Fibroblast of the conjunctiva (primary cell): Measurements from ENCODE around the gene TBC1D2B.

Experiments
- DNase-seq: peaks from one replicate; pipeline ENCODE4 v3.0.0-alpha.2; 2010; ENCODE audit warnings: low read depth

TBC1D2B gene

GRCh38 chr15:78054518-78054917 is 23.0 kb downstream of the TBC1D2B start:
- DNase-seq: no peak

DNA sequence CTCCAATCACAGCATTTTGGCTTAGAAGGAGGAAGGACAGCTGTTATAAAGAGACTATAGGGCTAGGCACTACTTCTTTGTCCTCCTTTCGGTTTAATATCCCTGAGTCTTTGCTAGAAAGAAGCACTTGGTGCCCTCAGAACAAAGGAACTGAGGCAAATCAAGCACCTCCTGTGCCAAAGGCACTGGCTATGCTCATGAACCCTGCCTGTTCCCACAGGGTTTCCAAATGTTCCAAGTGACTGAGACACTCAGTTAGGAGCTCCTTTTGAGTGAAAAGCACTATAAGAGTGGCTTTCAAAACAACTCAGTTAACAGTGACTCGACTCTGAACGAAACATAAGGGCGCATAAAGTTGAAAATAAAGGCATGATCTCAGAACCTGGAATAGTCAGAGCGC is 25.0 kb downstream of the TBC1D2B start:
- DNase-seq: no peak

DNA sequence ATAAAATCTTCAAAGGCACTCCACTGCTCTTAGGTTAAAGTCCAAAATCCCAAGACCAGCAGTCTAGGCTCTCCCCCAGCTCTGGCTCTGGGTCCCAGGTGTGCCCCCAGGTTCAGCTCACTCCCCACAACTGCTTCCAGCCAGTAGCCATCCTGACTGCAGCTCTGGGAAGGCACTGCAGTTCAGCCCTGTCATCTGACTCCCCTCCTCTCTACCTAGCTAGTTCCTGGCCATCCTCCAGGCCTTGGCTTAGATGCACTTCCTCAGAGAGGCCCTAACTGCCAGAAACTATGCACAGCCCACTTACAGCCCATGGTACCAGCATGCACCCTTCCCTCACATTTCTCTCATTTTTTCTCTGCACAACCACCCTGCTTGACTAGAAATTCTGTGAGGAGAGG is 25.5 kb downstream of the TBC1D2B start:
- no peak for DNase-seq

GRCh38 chr15:78051596-78051995 is 25.9 kb downstream of the TBC1D2B start:
- no peak for DNase-seq

DNA sequence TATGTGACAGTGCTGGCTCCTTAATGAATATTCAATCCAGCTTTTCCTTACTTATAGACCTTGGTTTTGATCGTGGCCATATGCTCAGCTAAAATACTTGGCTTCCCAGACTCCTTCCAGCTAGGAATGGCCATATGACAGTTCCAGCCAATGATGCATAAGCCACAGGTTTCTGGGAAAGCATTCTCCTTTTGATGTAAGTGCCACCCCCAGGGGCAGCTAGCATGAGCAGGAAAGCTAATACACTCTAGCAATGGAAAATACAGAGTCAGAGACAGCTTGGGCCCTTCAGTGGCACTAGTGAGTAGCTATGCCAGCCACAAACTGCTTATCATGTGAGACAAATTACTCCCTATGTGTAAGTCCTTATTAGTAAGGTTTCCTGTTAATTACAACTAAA is 26.7 kb downstream of the TBC1D2B start:
- DNase-seq: no peak

DNA sequence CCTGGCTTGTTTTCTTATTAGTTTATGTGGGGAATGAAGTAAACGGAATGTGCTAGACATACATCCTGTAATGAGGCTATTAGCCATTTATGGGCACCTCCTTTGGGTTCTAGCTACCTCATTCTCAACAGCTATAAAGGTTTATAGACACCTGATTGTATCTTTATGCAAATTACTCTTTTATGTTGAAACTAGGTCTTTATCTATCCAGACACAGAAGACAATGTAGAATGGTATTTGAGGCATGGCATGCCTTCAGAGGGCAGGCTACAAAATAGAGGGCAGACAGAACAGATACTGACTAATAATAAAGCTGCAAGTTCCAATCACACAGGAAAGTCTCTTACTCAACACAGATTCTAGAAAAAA is 27.1 kb downstream of the TBC1D2B start:
- no peak for DNase-seq

GRCh38 chr15:78049691-78050440 is 27.6 kb downstream of the TBC1D2B start:
- DNase-seq: no peak

- no peak for DNase-seq
Measured at GRCh38 chr15:78048628-78048920, 28.9 kb downstream of the TBC1D2B start.

DNA sequence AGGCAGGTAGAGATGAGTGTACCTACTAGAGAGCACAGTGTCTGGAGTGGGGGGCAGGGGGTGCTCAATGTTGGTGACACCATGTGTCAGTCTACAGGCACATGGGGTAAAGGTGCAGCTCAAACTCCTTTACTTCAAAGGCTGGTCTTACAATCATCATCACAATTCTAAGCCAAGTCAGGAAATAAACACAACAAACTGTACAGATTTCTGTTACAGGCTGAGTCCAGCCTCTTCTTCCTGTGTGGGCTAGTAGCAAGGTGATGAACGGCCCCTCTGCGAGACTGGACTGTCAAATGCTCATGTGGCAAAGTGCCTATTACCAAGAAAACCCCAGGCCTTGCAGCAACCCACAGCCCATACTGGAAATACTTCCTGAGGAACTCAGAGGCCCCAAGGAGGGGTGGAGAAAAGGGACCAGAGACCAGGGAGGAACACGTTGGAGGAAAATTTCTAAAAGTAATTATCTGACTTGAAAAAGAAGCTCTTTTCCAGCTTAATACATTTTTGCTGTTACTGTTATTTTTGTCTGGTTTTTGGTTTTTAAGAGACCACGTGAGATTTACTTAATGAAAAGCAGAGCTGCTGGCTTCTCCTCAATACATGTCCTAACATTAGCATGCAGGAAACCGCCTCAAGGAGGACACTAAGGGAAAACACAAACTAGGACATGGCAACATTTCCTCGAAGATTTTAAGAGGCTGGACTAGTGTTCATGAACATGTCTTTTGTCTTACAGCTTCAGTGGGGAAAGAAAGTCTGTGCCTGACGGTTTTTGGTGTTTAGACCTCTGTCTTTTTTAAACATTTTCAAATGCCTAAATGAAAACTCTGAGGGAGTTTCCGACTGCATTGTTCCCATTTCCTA is 29.5 kb downstream of the TBC1D2B start:
- peak; percentile 64 for DNase-seq

GRCh38 chr15:78046796-78047341 is 30.6 kb downstream of the TBC1D2B start:
- DNase-seq: no peak

DNA sequence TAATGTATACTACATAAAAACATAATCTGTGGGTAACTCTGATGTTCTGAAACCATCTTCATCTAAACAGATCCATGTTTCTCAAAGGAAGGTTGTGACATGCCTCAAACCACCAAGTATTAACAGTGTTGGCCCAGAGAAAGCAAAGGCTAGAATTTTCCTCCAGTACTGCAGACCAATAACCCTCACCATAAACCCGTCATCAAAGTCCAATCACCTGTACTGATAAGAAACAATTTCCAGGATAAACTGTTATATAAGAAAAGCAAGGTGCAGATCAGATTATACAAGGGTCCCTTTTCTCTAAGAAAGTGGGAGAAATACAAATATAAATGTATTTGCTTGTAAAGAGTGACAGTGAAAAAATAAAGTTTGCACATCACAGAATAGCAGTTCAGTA is 32.3 kb downstream of the TBC1D2B start:
- DNase-seq: no peak

GRCh38 chr15:78044407-78045155 is 32.9 kb downstream of the TBC1D2B start:
- DNase-seq: no peak

GRCh38 chr15:78041946-78042345 is 35.6 kb downstream of the TBC1D2B start:
- no peak for DNase-seq

DNA sequence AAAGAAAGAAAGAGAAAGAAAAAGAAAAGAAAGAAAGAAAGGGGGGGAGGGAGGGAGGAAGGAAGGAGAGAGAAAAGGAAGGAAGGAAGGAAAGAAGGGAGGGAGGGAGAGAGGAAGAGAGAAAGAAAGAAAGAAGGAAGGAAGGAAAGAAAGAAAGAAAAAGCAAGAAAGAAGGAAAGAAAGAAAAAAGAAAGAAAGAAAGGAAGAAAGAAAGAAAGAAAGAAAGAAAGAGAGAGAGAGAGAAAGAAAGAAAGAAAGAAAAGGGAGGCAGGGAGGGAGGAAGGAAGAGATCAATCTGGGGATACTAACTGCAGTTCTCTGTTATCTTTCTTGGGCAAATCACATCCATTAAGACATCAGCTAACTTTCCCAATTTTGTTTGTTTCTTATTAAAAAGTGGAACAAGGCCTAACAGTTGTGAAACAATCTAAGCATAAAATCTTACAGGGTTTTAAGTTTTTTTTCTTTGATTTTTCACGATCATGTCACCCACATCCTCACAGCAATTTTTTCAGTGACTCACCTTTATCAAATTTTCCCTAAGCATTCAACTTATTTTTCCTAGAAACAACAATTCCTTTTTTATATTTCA is 36.8 kb downstream of the TBC1D2B start:
- DNase-seq: no peak

DNA sequence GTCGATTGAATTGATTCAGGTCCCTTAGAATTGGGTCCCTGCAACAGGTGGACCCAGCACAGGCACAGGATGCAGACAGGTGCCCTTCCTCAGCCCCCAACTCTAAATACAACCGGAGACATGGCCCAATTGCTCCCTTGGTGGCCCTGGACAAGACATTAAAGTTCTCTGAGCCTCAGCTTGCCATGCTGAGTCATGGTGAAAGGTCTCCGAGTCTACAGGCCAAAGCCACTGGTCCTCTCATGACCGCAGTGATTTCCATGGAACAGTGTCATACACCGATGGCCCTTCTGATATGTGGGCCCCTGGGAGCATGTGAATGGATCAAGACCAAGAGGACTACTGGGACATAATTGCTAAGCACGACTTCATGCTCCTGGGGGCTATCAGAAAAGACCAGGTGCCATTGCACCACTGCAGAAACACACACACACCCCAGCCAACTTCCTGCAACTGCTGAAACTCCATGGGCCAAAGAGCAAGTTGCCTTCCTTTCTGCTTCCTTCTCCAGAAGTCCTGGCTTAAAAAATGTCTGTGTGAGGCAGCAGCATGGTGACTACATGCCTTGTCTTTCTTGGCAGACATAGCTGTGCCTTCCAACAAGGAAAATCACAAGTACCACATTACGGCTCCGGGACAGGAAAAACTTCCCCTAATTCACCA is 38.8 kb downstream of the TBC1D2B start:
- DNase-seq: no peak

- no peak for DNase-seq
Measured at GRCh38 chr15:78037779-78038305, 39.7 kb downstream of the TBC1D2B start.

DNA sequence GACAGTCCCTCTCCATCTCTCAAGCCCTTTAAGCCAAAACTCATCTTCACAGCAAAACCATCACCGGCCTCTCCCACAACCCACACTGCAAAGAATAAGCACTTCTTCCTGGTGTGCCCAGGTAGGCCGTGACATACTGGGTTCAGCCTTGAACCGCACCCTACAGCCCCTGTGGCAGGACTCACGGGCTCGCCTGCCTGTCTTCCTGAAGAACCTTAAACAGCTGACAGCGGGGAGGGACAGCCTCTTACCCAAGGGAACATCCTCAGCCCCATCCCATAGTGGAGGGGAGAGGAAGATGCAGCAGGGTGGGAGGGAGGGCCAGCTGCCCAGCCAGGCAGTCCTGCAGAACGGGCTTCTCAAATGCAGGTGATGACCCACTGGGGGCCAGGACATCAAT is 40.2 kb downstream of the TBC1D2B start:
- no peak for DNase-seq

GRCh38 chr15:78035861-78036476 is 41.5 kb downstream of the TBC1D2B start:
- DNase-seq: no peak

DNA sequence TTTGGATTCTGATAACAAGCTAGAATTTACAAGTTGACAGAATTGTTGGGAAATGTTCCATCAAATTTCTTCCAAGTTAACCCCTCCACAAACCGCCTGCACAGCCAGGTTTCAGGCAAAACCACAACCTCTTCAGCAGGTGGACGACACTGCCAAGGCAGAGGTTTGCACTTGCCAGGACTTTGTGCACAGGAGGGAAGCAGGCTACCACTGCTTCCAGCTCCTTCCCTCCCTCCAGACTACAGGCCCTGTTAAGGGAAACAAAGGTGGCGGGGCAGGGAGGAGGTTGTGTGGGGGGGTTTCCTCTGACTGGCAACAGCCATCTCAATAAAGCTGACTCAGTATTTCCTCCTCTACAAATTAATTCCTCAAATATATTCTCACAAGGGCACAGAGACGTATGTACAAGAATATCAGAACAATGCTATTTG is 42.2 kb downstream of the TBC1D2B start:
- no peak for DNase-seq

DNA sequence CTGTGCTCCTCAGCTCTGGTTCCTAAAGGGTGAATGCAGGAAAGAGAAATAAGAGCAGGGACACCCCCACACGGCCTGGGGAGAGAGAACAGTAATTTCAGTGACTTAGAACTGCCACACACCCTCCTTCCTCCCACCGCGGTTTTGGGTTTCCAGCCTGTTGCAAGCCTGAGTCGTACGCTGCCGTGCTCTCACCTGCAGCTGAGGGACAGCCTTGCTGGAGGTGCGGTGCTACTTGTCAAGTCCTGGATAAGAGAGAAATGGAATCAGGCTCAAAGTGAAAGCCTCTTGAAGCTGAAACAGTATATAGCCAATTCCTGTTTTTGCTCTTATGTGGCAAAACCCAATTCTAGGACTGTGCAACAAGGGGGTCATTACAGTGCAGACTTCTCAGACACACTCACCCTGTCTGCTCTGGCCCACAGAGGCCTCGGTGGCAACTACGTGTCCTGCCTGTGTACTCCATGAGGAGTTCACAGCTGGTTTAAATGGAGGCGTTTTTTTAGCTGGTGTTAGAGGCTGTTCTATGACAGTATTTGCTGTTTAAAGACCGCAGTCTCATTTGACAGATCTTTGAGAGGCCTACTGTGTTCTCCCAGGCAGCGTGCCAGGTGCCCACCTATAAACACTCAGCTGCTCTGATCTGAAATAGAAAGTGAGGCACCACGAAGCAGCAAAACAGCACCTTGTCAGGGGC is 42.9 kb downstream of the TBC1D2B start:
- DNase-seq: no peak
